GM13976 (cell line): ENCODE results near the gene USP53.
"Not testable (repeated sequence)": the region's sequence is repeated elsewhere in the genome, so short reads cannot be mapped to it uniquely, and the experiment has no call there.

Experiments used
- DNase-seq: peaks from one replicate; pipeline ENCODE4 v3.0.0; 2012; ENCODE audit warnings: low spot score
- CTCF ChIP-seq: IDR thresholded peaks from 2 replicates; pipeline ENCODE4 v1.5.1; 2012; ENCODE audit warnings: borderline replicate concordance, mild to moderate bottlenecking; ENCODE audit not compliant: insufficient read depth; ENCODE audit errors: extremely low read depth, missing control alignments, control extremely low read depth
- in situ Hi-C: fragments of 300-500 bp; cut with MboI; formaldehyde crosslinking; loops from one replicate; pipeline ENCODE4 v1.12.0; 2022; ENCODE audit warnings: low sequenced_read_pairs, mixed read lengths, inconsistent platforms; ENCODE audit not compliant: unreplicated experiment

USP53 gene

GRCh38 chr4:119260528-119260927 is 48.0 kb downstream of the USP53 start:
- TF ChIP-seq CTCF, result no peak
- DNase-seq, result no peak
- in situ Hi-C loops, result no loop called here

GRCh38 chr4:119261986-119262385 is 49.5 kb downstream of the USP53 start:
- DNase-seq, result no peak
- in situ Hi-C loops, result no loop called here

GRCh38 chr4:119264743-119265142 is 52.2 kb downstream of the USP53 start:
- in situ Hi-C loops, result no loop called here
- no peak for TF ChIP-seq CTCF
- no peak for DNase-seq

More at GRCh38 chr4:119261986-119262385, 49.5 kb downstream of the USP53 start:
- no peak for TF ChIP-seq CTCF

GRCh38 chr4:119266153-119266552 is 53.6 kb downstream of the USP53 start:
- in situ Hi-C loops, result no loop called here
- no peak for TF ChIP-seq CTCF
- DNase-seq, result no peak

- no peak for TF ChIP-seq CTCF
- in situ Hi-C loops, result no loop called here
- no peak for DNase-seq
Measured at GRCh38 chr4:119268466-119268865, 56.0 kb downstream of the USP53 start.

GRCh38 chr4:119271361-119272085 is 59.0 kb downstream of the USP53 start:
- DNase-seq, result no peak
- in situ Hi-C loops, result no loop called here
- no peak for TF ChIP-seq CTCF

- in situ Hi-C loops, result loop anchor here (25.0 kb wide), 1 partner anchor 242 kb away; no protein-coding TSS in a partner anchor
Measured at GRCh38 chr4:119279541-119279940, 67.0 kb downstream of the USP53 start.

GRCh38 chr4:119279945-119280344 is 67.4 kb downstream of the USP53 start:
- in situ Hi-C loops, result loop anchor here (25.0 kb wide), 1 partner anchor 243 kb away; no protein-coding TSS in a partner anchor
- not testable (repeated sequence) for DNase-seq

More at GRCh38 chr4:119279541-119279940, 67.0 kb downstream of the USP53 start:
- DNase-seq, result not testable (repeated sequence)
